Upper lobe of left lung (tissue), 4 donors: ENCODE measurements around the gene RLN1.

Experiments used
- CTCF ChIP-seq, 6 experiments: fragments of 450-650 bp in 4 of 6; fragments of 200-600 bp in 2 of 6; sonication (generic) in 2 of 6; IDR thresholded peaks; one replicate each; pipeline ENCODE4 v1.5.1; 2016 to 2019; ENCODE audit warnings: antibody characterized with exemption in 6 of 6
- EP300 ChIP-seq, 4 donors: sonication (generic); formaldehyde crosslinking; IDR thresholded peaks; one replicate each; pipeline ENCODE4 v1.5.1; 2017; ENCODE audit warnings: antibody characterized with exemption in 4 of 4, control low read depth in 2 of 4

- TF ChIP-seq CTCF (IDR thresholded peaks at IDR 0.05) (no peak), EP300 (IDR thresholded peaks at IDR 0.05) (no peak)
Measured at GRCh38 chr9:5305741-5306140, 33.9 kb downstream of the RLN1 start.
